SK-N-MC (cell line): Measurements from ENCODE around the gene IGF2R.

Source experiments
- DNase-seq: peaks from one replicate; pipeline ENCODE4 v3.0.0-alpha.2; 2011; ENCODE audit warnings: low read depth, low spot score
- H3K27ac ChIP-seq: fragments of 200-600 bp; sonication (generic); 2 replicates; pipeline ENCODE4 v1.5.1; 2016; ENCODE audit warnings: mixed run types
- H3K36me3 ChIP-seq: fragments of 200-600 bp; sonication (generic); 2 replicates; pipeline ENCODE4 v1.6.1; 2017; ENCODE audit warnings: antibody characterized with exemption, low read length, mixed read lengths; ENCODE audit not compliant: insufficient read depth
- H3K4me3 ChIP-seq: fragments of 200-600 bp; sonication (generic); 2 replicates; pipeline ENCODE4 v1.5.1; 2016
- H3K9ac ChIP-seq: fragments of 200-600 bp; sonication (generic); 2 replicates; pipeline ENCODE4 v1.8.0; 2017; ENCODE audit warnings: mixed run types, mixed read lengths; ENCODE audit not compliant: insufficient read length
- H3K9me3 ChIP-seq: fragments of 200-600 bp; sonication (generic); 2 replicates; pipeline ENCODE4 v1.6.1; 2017; ENCODE audit warnings: low read depth, mild to moderate bottlenecking, antibody characterized with exemption, low read length, moderate library complexity, mixed read lengths
- EZH2 ChIP-seq: fragments of 200-600 bp; sonication (generic); IDR thresholded peaks from one replicate; pipeline ENCODE4 v1.6.1; 2017; ENCODE audit warnings: antibody characterized with exemption
- FOXP2 ChIP-seq: optimal IDR thresholded peaks from 2 replicates; pipeline ENCODE3; 2011; ENCODE audit warnings: mild to moderate bottlenecking, moderate library complexity; ENCODE audit not compliant: insufficient read depth; ENCODE audit errors: extremely low read length, control extremely low read depth
- POLR2AphosphoS5 ChIP-seq: IDR thresholded peaks from 2 replicates; pipeline ENCODE4 v1.6.1; 2012; ENCODE audit warnings: mild to moderate bottlenecking, low read depth, low read length, borderline replicate concordance

The IGF2R gene

DNA sequence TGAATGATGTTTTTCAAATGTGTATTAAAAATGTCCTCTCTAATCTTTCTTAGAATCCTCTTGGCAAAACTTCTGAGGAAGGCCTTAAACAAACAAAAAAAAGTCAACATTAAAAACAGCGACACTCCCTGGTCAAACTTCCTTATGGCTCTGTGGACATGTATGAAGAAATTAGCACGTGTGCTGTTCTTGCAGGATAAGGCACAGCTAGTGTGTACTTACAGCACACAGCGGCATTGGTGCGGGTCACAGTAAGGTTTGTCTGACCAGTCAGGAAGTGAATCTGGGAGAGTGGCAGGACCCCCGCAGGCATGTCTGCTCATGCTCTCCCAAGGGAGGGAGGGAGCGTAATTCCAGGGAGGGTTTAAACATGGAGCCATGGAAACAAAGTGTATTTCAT, 191.6 kb downstream of the IGF2R start:
- TF ChIP-seq EZH2 (no peak), POLR2AphosphoS5 (no peak), FOXP2 (no peak)
- no peaks in the 10 kb centered on the region for H3K36me3 ChIP-seq
- no peak overlapping the region for H3K27ac ChIP-seq
- no peak overlapping the region for H3K4me3 ChIP-seq
- no peak for DNase-seq
- H3K9ac ChIP-seq, result no peak overlapping the region
- no peaks in the 10 kb centered on the region for H3K9me3 ChIP-seq
